SH-SY5Y (cell line): ENCODE measurements around the gene KCNJ16.

Experiments used
- GATA2 ChIP-seq: IDR thresholded peaks from 2 replicates; pipeline ENCODE4 v1.6.1; 2011; ENCODE audit warnings: mild to moderate bottlenecking, low read depth, low read length
- GATA3 ChIP-seq: IDR thresholded peaks from 2 replicates; pipeline ENCODE4 v1.6.1; 2011; ENCODE audit warnings: low read depth, mild to moderate bottlenecking, low read length, moderate library complexity

GRCh38 chr17:70184770-70185169 is 109.7 kb downstream of the KCNJ16 start:
- no peak for TF ChIP-seq GATA2
- TF ChIP-seq GATA3 = no peak
